ENCODE results near the gene R3HDM2.
A peak's percentile ranks its signal among the peaks of the same experiment; 100 is the strongest.

Gene R3HDM2

DNA sequence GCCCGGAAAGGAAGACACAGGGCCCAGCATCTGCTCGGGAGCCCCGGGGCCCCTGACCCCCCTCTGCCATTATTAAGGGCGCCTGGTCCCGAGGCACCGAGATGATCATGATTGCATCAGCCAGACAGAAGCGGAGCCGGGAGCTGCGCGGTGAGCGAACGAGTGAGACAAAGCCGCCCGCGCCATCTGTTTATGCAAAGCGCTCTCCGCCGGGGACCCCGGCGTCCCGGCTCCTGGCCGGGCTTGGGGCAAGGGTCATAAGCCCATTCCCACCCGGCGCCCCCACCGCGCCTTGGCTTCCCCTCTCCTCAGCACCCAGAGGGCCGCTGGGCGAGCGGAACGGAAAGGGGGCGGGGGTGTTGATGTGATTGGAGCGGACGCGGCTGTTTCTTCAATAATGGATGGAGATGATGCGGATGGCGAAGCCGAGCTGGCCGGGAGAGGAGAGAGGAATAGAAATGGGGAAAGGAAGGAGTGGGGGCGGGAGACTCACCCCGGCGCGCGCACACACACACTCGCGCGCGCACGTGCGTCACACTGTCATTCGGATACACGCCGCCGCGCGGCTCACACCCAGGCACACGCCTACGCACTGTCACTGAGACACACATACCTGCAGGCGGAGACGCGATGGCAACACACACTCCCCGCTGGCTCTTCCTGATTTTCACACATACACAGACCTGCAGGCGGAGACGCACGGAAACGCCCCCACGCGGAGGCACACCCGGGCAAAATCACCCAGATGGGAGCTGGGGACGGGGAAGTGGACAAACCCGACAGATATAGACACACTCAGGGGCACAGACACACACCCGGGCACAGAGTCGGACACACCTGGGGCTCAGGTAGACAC is 190.5 kb downstream of the R3HDM2 start:
- DNase-seq (ENCODE audit: low read depth): no peak

DNA sequence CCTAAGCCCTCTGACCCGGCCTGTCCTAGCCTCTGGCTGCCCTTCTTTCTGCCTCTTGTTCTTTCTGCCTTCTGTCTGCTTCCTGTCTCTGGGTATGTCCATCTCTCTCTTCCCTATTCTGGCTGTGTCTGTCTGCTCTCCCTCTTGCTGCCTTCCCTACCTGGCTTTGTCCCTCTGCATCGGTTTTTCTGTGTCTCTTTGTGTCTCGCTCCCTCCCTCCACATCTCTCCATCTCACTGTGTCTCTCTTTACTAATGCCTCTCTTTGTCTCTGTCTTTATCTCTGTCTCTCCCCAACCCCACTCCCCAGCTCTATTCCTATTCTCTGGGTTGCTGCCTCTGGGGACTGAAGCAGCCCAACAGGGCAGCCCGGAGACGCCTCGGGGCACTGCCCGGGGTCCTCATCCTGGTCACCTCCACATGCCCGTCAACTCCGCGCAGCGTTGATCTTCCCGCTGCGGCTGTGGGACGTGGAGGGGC is 191.2 kb downstream of the R3HDM2 start:
- DNase-seq (ENCODE audit: low read depth): no peak

DNA sequence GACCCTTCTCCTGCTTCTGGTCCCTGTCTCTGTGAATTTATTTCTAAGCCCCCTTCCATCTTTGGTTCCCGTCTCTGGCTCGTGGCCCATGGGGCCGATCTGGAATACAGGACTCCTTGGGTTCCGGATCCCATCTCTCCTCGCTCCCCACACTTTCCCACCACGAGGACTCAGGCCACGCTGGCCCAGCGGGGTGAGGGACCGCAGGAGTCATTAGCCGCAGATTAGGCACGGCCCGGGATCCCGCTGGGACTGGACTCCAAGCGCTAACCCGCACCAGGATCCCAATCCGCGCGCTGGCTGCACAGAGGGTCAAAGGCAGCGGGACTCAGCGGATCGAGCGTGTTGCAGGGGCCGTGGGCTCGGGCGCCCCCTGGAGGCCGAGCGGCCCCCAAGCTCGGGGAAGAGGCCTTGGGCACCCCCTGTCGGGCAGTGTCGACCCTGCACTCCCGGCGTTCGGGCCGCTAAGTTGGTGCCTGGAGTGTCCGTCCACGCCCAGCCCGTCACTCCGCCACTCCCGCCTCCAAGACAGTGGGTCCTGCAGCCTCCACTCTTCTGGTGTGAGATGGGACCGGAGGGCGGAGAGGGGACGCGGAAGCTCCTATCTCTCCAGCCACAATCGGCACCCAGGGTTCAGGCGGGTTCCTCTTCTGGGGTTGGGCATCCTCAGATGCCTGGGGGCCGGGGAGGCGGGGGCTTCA is 191.8 kb downstream of the R3HDM2 start:
- DNase-seq (ENCODE audit: low read depth): peak; percentile 80

DNA sequence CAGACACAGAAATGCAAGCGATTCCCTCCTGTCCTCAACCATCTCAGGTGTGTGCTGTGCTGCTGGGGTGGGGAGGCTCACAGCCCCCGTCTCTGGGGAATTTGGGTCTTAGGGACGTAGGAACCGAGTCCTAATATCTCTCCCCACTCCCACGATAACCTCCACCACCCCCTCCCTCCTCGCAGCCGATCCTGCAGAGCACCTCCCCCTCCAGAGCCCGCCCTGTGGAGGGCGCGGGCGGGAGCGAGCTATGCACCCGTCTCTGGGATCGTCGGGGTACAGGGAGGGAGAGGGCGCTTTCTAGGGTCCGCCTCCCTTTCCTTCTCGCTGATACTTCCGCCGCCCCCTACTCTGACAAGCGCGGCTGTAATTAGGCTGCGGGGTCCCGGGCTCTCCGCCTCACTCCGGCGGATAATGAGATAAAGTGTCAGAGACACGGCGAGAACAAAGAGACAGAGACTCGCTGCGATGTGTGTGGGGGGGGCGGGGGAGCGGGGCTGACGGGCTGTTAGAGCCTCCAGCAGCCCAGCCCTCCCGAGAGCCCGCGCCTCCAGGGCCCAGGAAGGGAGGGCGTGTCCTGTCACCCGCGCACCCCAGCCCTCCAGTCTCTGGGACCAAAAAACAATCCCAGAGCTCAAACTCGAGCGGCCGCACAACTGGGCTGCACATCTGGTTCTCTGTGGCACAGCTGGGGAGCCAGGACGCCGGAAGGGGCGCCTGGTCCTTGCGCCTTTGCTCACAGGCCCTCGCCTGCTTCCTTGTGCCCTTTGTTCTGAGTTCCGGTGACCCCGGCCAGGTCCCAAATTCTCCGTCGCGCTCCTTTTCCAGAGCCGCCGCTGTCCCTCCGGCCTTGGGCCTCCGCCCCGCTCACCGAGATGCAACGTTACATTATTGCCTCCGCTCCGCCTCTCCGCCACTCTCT is 192.7 kb downstream of the R3HDM2 start:
- DNase-seq (ENCODE audit: low read depth): no peak

DNA sequence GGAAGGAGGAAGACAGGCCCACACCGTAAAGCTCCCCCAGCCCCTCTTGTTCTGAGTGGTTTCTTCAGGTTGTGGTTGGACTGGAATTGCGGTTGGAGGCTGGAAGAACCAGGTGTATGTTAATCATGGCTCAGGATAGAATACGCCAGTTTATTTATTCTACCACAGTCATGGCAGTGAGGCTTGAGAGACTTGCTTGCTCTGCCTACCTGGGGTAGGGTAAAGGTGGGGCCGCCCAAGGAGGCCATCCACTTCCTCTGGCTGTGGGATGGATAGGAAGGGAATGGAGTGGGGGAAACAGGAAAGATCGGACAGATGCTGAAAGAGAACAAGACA is 193.3 kb downstream of the R3HDM2 start:
- DNase-seq (ENCODE audit: low read depth): no peak

DNA sequence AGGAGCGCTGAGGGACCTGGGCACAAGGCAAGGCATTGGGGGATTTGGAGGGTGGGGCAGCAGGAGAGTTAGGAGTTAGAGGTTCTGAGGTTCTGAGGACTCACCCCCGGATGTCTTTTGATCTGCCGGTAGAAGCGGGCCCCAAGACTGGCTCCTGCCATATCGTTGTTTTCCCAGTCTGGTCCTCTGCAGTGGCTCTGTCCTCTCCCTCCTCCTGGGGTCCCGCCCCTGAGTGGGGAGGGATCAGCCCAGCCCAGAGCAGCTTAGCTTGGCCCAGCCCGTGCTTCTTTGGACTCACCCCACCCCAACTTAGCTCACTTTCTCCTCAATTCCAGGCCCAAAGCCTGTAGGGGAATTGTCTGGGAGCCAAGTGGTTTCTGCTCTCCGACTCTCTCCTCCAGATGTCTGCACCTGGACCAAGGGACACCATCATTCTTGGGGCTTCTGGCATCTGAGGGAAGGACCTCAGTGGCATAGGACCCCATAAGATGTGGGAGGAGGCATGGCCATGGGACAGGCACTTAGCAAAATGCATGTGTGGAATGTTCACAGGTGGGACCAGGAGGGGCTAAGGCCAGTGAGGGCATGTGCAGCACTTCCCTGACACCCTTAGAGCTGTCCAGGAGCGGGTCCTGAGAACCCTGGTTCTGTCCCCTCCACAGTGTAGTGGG is 193.8 kb downstream of the R3HDM2 start:
- no peak for DNase-seq (ENCODE audit: low read depth)

DNA sequence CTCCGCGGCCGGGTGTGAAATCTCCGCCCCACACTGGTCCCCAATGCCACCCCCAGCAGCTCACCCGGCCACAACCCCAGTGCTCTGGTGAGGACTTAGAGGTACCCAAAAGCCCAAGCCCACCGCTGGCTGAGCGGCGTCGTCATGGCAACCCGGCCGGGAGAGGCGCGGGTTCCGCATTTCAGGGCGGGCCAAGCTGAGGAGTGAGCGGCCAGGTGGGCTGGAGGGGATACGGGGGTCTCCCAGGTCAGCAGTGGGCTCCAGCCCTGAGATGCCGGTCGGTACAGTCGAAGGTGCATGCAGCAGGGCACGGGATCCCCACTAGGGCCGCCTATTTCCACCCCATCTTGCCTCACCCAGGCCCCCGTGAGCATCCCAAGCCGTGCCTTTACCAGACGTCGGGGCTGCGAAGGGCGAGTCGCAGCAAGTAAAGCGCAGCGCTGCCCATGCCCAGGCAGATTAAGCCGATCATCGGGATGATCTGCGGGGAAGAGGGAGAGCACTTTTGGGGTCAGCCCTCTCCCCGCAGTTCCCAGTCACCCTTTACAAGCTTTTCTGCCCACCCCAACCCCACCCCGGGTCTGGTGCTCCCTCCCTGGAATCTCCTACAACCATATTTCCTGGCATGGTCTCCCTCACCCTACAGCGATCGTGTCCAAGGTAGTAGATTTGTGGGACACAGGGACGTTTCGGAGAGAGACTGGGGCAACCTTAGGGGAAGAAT is 194.5 kb downstream of the R3HDM2 start:
- DNase-seq (ENCODE audit: low read depth): no peak

DNA sequence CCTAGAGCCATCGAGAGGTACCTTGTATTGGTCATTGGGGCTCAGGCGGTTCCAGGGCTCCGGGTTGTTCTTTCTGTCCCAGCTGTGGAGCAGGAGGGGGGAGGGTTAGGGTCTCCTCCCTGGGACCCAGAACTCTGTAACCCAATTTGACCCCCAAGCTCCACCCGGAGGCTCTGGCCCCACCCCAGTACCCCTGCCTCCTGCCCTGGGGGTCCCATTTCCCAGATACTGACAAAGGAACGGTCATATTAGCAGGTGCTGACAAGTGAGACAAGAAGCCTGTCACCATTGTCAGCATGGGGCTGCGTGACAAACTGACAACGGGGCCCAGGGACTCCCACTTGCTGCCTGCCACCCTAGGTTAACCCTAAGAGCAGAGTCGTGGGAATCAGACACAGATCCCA is 195.1 kb downstream of the R3HDM2 start:
- DNase-seq (ENCODE audit: low read depth): no peak

DNA sequence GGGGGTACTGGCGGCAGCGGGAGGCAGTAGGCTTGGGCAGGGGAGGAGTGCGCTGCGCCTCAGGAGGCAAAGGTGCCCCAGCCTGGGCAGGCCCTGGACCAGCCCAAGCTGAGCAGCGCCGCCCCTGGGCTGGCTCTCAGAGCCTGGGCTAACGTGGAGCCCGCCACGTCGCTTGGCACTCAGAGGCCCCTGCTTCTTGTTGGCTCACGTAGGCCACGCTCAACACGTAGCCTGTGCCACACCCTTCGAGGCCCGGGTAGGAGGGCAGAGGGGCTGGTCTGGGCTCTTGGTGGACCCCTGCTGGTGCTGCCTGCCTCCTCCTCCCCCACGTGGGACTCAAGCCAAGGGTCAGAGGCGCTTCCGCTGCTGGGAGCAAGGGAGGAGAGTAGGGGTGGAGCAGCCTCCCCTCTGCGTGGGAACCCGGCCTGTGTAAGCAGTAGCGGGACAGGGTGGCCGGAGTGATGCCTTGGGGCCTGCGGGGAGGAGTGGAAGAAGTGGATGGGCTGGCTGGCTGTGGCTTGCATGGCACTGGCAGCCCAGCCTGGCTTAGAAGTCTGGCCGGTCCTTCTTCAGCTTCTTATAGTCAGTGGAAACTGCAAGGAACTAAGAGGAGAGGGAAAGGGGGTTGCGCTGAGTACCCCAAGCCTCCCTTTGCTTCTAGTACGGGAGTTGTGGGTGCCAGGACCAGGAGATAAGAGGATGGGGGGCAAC is 195.7 kb downstream of the R3HDM2 start:
- DNase-seq (ENCODE audit: low read depth): no peak

DNA sequence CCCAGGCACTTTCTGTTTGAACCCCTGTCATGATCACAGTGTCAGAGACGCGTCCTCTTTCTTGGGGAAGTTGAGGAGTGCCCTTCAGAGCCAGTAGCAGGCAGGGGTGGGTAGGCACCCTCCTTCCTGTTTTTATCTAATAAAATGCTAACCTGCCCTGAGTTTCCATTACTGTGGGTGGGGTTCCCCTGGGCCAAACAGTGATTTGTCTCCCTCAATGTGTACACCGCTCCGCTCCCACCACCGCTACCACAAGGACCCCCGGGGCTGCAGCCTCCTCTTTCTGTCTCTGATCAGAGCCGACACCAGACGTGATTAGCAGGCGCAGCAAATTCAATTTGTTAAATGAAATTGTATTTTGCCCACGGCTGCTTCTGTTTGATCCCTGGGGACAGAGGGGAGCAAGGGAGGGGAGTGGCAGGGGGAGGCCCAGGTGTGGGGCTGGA is 196.2 kb downstream of the R3HDM2 start:
- no peak for DNase-seq (ENCODE audit: low read depth)

DNA sequence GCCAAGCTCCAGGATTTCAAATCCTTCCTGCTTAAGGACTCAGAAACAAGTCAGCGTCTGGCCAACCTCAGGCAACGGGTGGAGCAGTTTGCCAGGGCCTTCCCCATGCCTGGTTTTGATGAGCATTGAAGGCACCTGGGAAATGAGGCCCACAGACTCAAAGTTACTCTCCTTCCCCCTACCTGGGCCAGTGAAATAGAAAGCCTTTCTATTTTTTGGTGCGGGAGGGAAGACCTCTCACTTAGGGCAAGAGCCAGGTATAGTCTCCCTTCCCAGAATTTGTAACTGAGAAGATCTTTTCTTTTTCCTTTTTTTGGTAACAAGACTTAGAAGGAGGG is 196.6 kb downstream of the R3HDM2 start:
- no peak for DNase-seq (ENCODE audit: low read depth)

DNA sequence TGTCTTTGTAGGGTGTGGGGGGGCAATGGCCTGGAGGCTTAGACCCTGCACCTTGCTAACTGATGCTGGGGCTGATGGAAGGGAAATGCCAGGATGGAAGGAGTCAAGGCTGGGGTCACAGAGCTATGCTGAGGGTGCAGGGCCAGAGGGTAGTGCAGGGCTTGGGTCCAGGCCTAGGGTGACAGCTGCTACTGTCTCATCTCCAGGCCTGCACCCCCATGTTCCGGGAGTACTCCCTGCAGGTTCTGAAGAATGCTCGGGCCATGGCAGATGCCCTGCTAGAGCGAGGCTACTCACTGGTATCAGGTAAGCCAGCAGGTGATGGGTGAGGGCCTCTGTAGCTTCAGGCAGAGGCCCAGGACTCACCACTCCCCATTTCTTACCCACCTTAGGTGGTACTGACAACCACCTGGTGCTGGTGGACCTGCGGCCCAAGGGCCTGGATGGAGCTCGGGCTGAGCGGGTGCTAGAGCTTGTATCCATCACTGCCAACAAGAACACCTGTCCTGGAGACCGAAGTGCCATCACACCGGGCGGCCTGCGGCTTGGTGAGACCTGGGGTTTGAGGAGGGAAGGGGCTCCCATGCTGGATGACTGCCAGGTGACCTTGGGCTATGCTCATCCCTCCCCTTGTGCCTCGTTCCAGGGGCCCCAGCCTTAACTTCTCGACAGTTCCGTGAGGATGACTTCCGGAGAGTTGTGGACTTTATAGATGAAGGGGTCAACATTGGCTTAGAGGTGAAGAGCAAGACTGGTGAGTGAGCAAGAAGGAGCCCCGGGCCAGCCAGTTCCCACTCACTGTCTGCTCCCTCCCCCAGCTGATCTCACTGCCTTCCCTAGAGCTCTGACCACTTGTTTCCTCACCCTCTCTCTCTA is 197.2 kb downstream of the R3HDM2 start:
- no peak for DNase-seq (ENCODE audit: low read depth)

DNA sequence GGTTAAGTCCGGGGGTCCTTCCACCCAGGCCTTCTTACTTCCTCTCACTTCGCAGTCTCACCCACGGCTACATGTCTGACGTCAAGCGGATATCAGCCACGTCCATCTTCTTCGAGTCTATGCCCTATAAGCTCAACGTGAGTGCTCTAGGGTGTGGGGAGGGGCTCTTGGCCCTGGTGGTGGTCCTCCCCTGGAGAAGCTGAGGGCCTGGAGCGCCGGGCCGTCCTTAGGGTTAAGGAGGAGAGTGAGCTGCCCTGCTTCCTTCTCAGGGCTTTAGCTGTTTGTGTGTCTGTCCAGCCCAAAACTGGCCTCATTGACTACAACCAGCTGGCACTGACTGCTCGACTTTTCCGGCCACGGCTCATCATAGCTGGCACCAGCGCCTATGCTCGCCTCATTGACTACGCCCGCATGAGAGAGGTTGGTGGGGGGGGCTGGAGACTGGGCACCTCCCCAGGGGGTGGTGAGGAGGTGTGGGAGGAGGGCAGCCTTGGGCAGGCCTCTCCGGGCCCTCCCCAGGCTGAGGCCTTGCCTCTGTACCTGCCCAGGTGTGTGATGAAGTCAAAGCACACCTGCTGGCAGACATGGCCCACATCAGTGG is 198.6 kb downstream of the R3HDM2 start:
- DNase-seq (ENCODE audit: low read depth): no peak

DNA sequence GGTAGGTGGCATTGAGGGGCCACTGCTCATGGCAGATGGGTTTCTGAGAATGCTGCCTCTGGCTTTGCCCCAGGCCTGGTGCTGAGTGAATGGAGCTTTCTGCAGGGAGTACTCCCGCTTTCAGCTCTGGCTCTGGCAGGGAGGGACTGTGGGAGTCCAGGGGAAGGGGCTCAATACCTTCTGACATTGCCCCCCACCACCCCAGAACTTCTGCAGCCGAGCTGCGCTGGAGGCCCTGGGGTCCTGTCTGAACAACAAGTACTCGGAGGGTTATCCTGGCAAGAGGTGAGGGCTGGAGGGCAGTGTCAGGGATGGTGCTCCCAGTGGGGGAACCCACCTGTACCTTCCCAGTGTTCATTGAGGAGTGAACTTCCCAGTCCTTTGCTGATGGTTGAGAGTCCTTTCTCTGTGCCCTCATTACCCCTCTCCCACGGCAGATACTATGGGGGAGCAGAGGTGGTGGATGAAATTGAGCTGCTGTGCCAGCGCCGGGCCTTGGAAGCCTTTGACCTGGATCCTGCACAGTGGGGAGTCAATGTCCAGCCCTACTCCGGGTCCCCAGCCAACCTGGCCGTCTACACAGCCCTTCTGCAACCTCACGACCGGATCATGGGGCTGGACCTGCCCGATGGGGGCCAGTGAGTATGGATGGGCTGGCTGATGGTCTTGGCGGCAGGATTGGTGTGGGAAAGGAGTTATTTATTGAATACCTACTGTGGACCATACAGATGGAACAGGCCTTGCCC is 199.4 kb downstream of the R3HDM2 start:
- no peak for DNase-seq (ENCODE audit: low read depth)

DNA sequence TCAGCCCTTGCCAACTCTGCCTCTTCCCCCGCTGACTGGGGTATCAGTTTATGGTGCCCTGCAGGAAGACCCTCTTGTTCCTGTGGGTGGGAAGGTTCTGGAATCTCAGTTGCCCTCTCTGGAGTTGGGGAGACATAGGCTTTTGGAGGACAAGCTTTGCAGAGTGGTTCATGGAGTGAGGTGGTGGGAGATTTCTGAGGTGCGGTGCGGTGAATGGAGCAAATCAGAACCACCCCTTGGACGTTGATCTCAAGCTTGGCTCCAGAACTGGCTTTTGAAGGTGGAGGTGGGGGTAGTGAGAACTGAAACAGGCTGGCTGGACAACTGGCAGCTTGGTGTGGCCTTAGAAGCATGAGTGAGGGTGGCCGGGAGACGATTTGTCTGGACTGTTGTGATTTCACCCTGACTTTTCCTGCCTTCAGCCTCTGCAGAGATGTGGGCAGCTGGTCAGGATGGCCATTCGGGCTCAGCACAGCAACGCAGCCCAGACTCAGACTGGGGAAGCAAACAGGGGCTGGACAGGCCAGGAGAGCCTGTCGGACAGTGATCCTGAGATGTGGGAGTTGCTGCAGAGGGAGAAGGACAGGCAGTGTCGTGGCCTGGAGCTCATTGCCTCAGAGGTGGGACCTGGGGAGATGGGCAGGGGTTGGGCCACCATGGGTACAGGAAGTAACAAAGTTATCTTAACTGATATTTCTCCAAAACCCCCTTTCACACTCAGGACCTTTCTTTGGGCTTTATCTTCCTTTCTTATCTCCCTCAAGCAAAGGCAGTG is 200.3 kb downstream of the R3HDM2 start:
- DNase-seq (ENCODE audit: low read depth): no peak

DNA sequence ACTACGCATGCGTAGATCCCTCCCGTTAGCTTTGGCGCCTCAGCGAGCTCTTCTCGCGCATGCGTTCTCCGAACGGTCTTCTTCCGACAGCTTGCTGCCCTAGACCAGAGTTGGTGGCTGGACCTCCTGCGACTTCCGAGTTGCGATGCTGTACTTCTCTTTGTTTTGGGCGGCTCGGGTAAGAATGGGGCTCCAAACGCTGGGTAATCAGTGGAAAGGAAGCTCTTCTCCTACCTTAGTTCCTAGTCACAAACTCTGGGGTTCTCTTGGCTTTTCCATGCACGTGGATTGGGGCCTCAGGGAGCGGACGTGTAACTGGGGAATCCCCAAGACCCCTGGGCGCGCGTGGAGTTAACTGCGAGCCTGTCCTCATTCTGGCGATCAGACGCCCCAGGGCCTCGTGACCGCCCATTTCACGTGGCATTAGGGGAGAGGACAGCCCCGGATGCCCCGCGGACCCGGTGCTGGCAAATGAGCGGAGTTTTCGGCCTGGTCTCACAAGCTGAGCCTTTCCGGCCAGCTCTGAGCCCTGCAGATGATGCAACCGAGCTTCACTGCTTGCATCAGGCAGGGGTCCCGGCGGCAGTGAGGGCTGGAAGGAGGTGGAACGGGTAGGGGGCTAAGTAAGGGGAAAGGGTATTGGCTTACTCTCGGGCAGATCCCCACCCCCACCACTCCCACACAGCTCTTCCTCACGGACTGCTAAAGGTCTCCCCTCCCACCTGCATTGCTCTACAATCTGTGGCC is 201.0 kb downstream of the R3HDM2 start, which contains the start of gene SHMT2:
Gene SHMT2 (plus strand): TSS at position 78 of the 747 bp plus-strand sequence. CDS start 68 bp downstream, at position 146.
- peak; percentile 89 for DNase-seq (ENCODE audit: low read depth)
